ENCODE data around the gene NLRP4.

- TF ChIP-seq CTCF (IDR thresholded peaks at IDR 0.05) (no peak), EZH2 (IDR thresholded peaks at IDR 0.05) (no peak), EZH2phosphoT487 (IDR thresholded peaks at IDR 0.05) (no peak)
Observed at GRCh38 chr19:55795021-55795420, 41.3 kb upstream of the NLRP4 start.

Data from neural progenitor cell (in vitro differentiated cells).